HepG2 (cell line): Measurements from ENCODE around the gene ST6GALNAC4. TPM values are rescaled to one million over a fixed set of nuclear protein-coding genes. Genes with fewer than 3 reads are reported as not detected.
A peak's percentile ranks its signal among the peaks of the same experiment; 100 is the strongest.

Experiments
- ARHGAP35 ChIP-seq: sonication (generic); formaldehyde crosslinking; IDR thresholded peaks from 2 replicates; pipeline ENCODE4 v1.9.0; 2022; ENCODE audit warnings: mild to moderate bottlenecking, inconsistent platforms, moderate library complexity, missing genetic modification reagents, borderline replicate concordance
- BATF2 ChIP-seq: sonication (generic); formaldehyde crosslinking; IDR thresholded peaks from 2 replicates; pipeline ENCODE4 v1.8.0; 2022; ENCODE audit warnings: mild to moderate bottlenecking, missing genetic modification reagents, moderate library complexity
- BRD4 ChIP-seq: sonication (generic); formaldehyde crosslinking; IDR thresholded peaks from 2 replicates; pipeline ENCODE4 v1.4.0; 2020; ENCODE audit warnings: missing genetic modification reagents
- LCORL ChIP-seq, 2 experiments: fragments of 450-650 bp in 1 of 2; sonication (generic) in 1 of 2; formaldehyde crosslinking in 1 of 2; IDR thresholded peaks; 2 replicates each; pipeline versions ENCODE4 v1.5.0 to v1.6.1; 2017 to 2020; ENCODE audit warnings: antibody characterized with exemption in 1 of 2, missing genetic modification reagents in 1 of 2
- MAFK ChIP-seq, 2 experiments: IDR thresholded peaks in 1 of 2; conservative IDR thresholded peaks in 1 of 2; 2 replicates each; pipeline ENCODE4 v1.6.1; 2011; ENCODE audit warnings: improper control_type of control experiment in 2 of 2, low read length in 2 of 2
- PAX8 ChIP-seq: sonication (generic); formaldehyde crosslinking; IDR thresholded peaks from 2 replicates; pipeline ENCODE4 v1.8.0; 2022; ENCODE audit warnings: mild to moderate bottlenecking, missing genetic modification reagents, borderline replicate concordance
- PLRG1 ChIP-seq: fragments of 450-650 bp; conservative IDR thresholded peaks from 2 replicates; pipeline ENCODE4 v1.6.1; 2016
- SAFB2 ChIP-seq: sonication (generic); formaldehyde crosslinking; IDR thresholded peaks from 2 replicates; pipeline ENCODE4 v1.5.1; 2020; ENCODE audit warnings: missing genetic modification reagents, low read depth, mild to moderate bottlenecking, borderline replicate concordance
- SOX5 ChIP-seq: IDR thresholded peaks from 2 replicates; pipeline ENCODE4 v1.6.1; 2016; ENCODE audit warnings: borderline replicate concordance
- SP140L ChIP-seq: sonication (generic); formaldehyde crosslinking; IDR thresholded peaks from 2 replicates; pipeline ENCODE4 v1.4.0; 2020; ENCODE audit warnings: missing genetic modification reagents, borderline replicate concordance
- STAT5B ChIP-seq: sonication (generic); formaldehyde crosslinking; IDR thresholded peaks from 2 replicates; pipeline ENCODE4 v1.4.0; 2020; ENCODE audit warnings: missing genetic modification reagents
- TCF7 ChIP-seq: sonication (generic); IDR thresholded peaks from 2 replicates; pipeline ENCODE4 v1.6.1; 2016; ENCODE audit warnings: antibody characterized with exemption, low read depth
- TRIM24 ChIP-seq: sonication (generic); formaldehyde crosslinking; IDR thresholded peaks from 2 replicates; pipeline ENCODE4 v1.8.0; 2022; ENCODE audit warnings: mild to moderate bottlenecking, missing genetic modification reagents
- ZFP62 ChIP-seq: sonication (generic); formaldehyde crosslinking; IDR thresholded peaks from 2 replicates; pipeline ENCODE4 v1.4.0; 2020; ENCODE audit warnings: missing genetic modification reagents
- ZNF567 ChIP-seq: sonication (generic); formaldehyde crosslinking; IDR thresholded peaks from 2 replicates; pipeline ENCODE4 v1.8.1; 2023; ENCODE audit warnings: mild to moderate bottlenecking, missing genetic modification reagents, borderline replicate concordance
- ZNF660 ChIP-seq: sonication (generic); formaldehyde crosslinking; IDR thresholded peaks from 2 replicates; pipeline ENCODE4 v1.5.1; 2020; ENCODE audit warnings: mild to moderate bottlenecking, low read depth, missing genetic modification reagents, borderline replicate concordance
- ZNF703 ChIP-seq: sonication (generic); formaldehyde crosslinking; IDR thresholded peaks from 2 replicates; pipeline ENCODE4 v1.5.1; 2020; ENCODE audit warnings: missing genetic modification reagents, mild to moderate bottlenecking, moderate library complexity, borderline replicate concordance
- ZNF839 ChIP-seq: sonication (generic); formaldehyde crosslinking; IDR thresholded peaks from 2 replicates; pipeline ENCODE4 v1.4.0; 2020; ENCODE audit warnings: missing genetic modification reagents, mild to moderate bottlenecking, borderline replicate concordance
- polyA plus RNA-seq, 8 experiments: library from polyadenylated mRNA; depleted of rRNA in 3 of 8; stranded (reverse) in 7 of 8; unstranded in 1 of 8; fragments of >200 nt; fragmentation: Illumina TruSeq in 4 of 8; extraction: Trizol in 4 of 8; gene quantifications; 2 replicates each; pipeline versions ENCODE4 v1.2.1 to v1.2.3, GENCODE V29; 2011 to 2016; ENCODE audit warnings: low read depth in 4 of 8, missing spikeins in 1 of 8, mixed read lengths in 1 of 8; ENCODE audit not compliant: insufficient read depth in 1 of 8
- total RNA-seq, 5 experiments: library from RNA; depleted of rRNA; stranded (reverse); fragments of >200 nt; fragmentation: Illumina TruSeq; extraction: Trizol; gene quantifications; 2 replicates each; pipeline ENCODE4 v1.2.3, GENCODE V29; 2016; ENCODE audit warnings: low read depth in 1 of 5
- TF ChIP-seq, protein P1 (sequence below): sonication (generic); formaldehyde crosslinking; IDR thresholded peaks from 2 replicates; pipeline ENCODE4 v1.4.0; 2020; ENCODE audit warnings: mild to moderate bottlenecking, missing genetic modification reagents, borderline replicate concordance
- TF ChIP-seq, protein P2 (sequence below): sonication (generic); formaldehyde crosslinking; IDR thresholded peaks from 2 replicates; pipeline ENCODE4 v1.4.0; 2020; ENCODE audit warnings: mild to moderate bottlenecking, low read depth, missing genetic modification reagents
- TF ChIP-seq, protein P3 (sequence below): sonication (generic); formaldehyde crosslinking; IDR thresholded peaks from 2 replicates; pipeline ENCODE4 v1.4.0; 2020; ENCODE audit warnings: mild to moderate bottlenecking, missing genetic modification reagents, borderline replicate concordance

The ST6GALNAC4 gene
- total and polyA plus RNA-seq, 2 of the 13 experiments (the other 11 are each of a cell fraction or from before 2014, with no cell fraction given) = 18.8 to 27.7 TPM

DNA sequence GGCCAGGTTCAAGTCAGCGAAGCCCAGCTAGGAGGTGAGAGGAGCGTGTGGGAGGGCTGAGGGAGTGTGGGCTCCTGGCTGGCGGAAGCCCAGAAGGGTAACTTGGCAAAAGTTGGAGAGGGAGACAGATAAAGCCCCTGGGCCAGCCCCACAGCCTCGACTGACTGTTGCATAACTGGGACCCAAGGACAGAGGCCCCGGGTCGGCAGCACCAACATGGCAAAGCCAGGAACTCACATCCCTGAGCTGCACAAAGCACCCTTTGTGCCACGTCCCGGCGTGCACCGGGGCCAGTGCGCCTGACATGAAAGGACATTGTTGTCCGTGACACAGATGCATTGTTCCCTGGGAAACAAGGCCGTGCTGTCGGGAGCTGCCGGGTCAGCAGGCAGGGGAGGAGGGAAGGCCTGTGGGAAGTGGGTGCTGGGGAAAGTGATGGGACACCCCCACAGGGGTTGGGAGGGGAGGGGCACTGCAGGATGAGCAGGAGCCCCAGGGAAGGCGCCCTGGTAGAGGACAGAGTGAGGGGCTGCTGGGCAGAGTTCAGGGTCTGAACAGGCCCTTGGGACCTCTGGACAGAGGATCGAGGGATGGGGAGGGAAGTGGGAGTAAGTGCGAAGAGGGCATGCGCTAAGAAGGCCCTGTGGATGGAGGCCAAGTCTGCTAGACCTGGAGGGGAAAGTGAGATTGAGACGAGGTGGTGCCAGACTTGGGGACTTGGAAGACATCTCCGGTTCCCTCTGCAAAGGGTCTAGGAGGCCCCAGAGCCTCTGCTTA, 33.9 kb upstream of the ST6GALNAC4 start (continued):
- TF ChIP-seq, protein P1, sequence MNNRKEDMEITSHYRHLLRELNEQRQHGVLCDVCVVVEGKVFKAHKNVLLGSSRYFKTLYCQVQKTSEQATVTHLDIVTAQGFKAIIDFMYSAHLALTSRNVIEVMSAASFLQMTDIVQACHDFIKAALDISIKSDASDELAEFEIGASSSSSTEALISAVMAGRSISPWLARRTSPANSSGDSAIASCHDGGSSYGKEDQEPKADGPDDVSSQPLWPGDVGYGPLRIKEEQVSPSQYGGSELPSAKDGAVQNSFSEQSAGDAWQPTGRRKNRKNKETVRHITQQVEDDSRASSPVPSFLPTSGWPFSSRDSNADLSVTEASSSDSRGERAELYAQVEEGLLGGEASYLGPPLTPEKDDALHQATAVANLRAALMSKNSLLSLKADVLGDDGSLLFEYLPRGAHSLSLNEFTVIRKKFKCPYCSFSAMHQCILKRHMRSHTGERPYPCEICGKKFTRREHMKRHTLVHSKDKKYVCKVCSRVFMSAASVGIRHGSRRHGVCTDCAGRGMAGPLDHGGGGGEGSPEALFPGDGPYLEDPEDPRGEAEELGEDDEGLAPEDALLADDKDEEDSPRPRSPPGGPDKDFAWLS (CRISPR knock-in tag) = no peak; the same call in 1 of the 2 replicates
- TF ChIP-seq STAT5B (CRISPR knock-in tag) (no peak), BRD4 (CRISPR knock-in tag) (no peak; the same call in 1 of the 2 replicates), TCF7 (peak; percentile 92), ZFP62 (no peak), TRIM24 (CRISPR knock-in tag) (no peak), PAX8 (no peak), SOX5 (peak; percentile 100), SP140L (CRISPR knock-in tag) (no peak), MAFK (conservative IDR thresholded peaks at IDR 0.05 in 1 of 2, IDR thresholded peaks at IDR 0.05 in 1 of 2; ENCODE audit: low read length in 2 of 2) (no peak; a peak in 1 of 4 replicates), ZNF660 (CRISPR knock-in tag) (no peak), ZNF703 (CRISPR knock-in tag) (peak; percentile 90; the same call in 1 of the 2 replicates), PLRG1 (no peak), ARHGAP35 (CRISPR knock-in tag) (no peak), ZNF567 (CRISPR knock-in tag) (no peak; the same call in 1 of the 2 replicates), SAFB2 (CRISPR knock-in tag) (peak; percentile 87; the same call in 1 of the 2 replicates), ZNF839 (no peak), LCORL (IDR thresholded peaks at IDR 0.05) (no peak), LCORL (CRISPR knock-in tag; IDR thresholded peaks at IDR 0.05) (peak; percentile 99), BATF2 (CRISPR knock-in tag) (no peak)
- TF ChIP-seq, protein P2, sequence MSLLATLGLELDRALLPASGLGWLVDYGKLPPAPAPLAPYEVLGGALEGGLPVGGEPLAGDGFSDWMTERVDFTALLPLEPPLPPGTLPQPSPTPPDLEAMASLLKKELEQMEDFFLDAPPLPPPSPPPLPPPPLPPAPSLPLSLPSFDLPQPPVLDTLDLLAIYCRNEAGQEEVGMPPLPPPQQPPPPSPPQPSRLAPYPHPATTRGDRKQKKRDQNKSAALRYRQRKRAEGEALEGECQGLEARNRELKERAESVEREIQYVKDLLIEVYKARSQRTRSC (CRISPR knock-in tag) = no peak
- TF ChIP-seq, protein P3, sequence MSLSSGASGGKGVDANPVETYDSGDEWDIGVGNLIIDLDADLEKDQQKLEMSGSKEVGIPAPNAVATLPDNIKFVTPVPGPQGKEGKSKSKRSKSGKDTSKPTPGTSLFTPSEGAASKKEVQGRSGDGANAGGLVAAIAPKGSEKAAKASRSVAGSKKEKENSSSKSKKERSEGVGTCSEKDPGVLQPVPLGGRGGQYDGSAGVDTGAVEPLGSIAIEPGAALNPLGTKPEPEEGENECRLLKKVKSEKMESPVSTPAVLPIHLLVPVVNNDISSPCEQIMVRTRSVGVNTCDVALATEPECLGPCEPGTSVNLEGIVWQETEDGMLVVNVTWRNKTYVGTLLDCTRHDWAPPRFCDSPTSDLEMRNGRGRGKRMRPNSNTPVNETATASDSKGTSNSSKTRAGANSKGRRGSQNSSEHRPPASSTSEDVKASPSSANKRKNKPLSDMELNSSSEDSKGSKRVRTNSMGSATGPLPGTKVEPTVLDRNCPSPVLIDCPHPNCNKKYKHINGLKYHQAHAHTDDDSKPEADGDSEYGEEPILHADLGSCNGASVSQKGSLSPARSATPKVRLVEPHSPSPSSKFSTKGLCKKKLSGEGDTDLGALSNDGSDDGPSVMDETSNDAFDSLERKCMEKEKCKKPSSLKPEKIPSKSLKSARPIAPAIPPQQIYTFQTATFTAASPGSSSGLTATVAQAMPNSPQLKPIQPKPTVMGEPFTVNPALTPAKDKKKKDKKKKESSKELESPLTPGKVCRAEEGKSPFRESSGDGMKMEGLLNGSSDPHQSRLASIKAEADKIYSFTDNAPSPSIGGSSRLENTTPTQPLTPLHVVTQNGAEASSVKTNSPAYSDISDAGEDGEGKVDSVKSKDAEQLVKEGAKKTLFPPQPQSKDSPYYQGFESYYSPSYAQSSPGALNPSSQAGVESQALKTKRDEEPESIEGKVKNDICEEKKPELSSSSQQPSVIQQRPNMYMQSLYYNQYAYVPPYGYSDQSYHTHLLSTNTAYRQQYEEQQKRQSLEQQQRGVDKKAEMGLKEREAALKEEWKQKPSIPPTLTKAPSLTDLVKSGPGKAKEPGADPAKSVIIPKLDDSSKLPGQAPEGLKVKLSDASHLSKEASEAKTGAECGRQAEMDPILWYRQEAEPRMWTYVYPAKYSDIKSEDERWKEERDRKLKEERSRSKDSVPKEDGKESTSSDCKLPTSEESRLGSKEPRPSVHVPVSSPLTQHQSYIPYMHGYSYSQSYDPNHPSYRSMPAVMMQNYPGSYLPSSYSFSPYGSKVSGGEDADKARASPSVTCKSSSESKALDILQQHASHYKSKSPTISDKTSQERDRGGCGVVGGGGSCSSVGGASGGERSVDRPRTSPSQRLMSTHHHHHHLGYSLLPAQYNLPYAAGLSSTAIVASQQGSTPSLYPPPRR = peak; percentile 90
